Stimulated activated CD8-positive, alpha-beta memory T cell treated with anti-CD3 and anti-CD28 coated beads, Interleukin-4, amount 100 ng/mL, for 24 hours (primary cell): ENCODE data around the gene MET.

Source experiments
- DNase-seq: peaks from one replicate; pipeline ENCODE4 v3.0.0-alpha.2; 2020; ENCODE audit warnings: low read depth

The MET gene

GRCh38 chr7:116665332-116665996 is 6.5 kb upstream of the MET start:
- DNase-seq = no peak

- no peak for DNase-seq
Measured at GRCh38 chr7:116669769-116670168, 2.2 kb upstream of the MET start.

- no peak for DNase-seq
Measured at GRCh38 chr7:116670409-116671015, 1.5 kb upstream of the MET start.

GRCh38 chr7:116671111-116671510 is 885 bp upstream of the MET start:
- no peak for DNase-seq

- DNase-seq = no peak
Measured at GRCh38 chr7:116672596-116673456, 830 bp downstream of the MET start.

GRCh38 chr7:116673457-116673865 is 1.5 kb downstream of the MET start:
- no peak for DNase-seq

- DNase-seq = no peak
Measured at GRCh38 chr7:116674508-116675173, 2.6 kb downstream of the MET start.

GRCh38 chr7:116675812-116676355 is 3.9 kb downstream of the MET start:
- DNase-seq = no peak

- DNase-seq = no peak
Measured at GRCh38 chr7:116678780-116679179, 6.8 kb downstream of the MET start.

GRCh38 chr7:116679500-116679899 is 7.5 kb downstream of the MET start:
- DNase-seq = no peak

GRCh38 chr7:116683786-116684185 is 11.8 kb downstream of the MET start:
- no peak for DNase-seq

GRCh38 chr7:116686033-116686432 is 14.0 kb downstream of the MET start:
- no peak for DNase-seq

- DNase-seq = no peak
Measured at GRCh38 chr7:116686812-116687419, 14.9 kb downstream of the MET start.

- no peak for DNase-seq
Measured at GRCh38 chr7:116687801-116688201, 15.8 kb downstream of the MET start.

GRCh38 chr7:116689790-116690259 is 17.8 kb downstream of the MET start:
- DNase-seq = no peak

GRCh38 chr7:116691664-116692063 is 19.7 kb downstream of the MET start:
- DNase-seq = no peak

GRCh38 chr7:116692401-116693308 is 20.7 kb downstream of the MET start:
- no peak for DNase-seq

- no peak for DNase-seq
Measured at GRCh38 chr7:116696707-116697106, 24.7 kb downstream of the MET start.

GRCh38 chr7:116697152-116697551 is 25.2 kb downstream of the MET start:
- no peak for DNase-seq

GRCh38 chr7:116697761-116698160 is 25.8 kb downstream of the MET start:
- no peak for DNase-seq

GRCh38 chr7:116698396-116698795 is 26.4 kb downstream of the MET start:
- no peak for DNase-seq
